HepG2 (cell line): ENCODE results near the gene SNAI3. TPM values are rescaled to one million over a fixed set of nuclear protein-coding genes. Genes with fewer than 3 reads are reported as not detected.

Experiments
- ATAD3A ChIP-seq: sonication (generic); formaldehyde crosslinking; IDR thresholded peaks from 2 replicates; pipeline ENCODE4 v1.4.0; 2020; ENCODE audit warnings: missing genetic modification reagents
- CCAR2 ChIP-seq: fragments of 200-400 bp; formaldehyde crosslinking; optimal IDR thresholded peaks from 2 replicates; pipeline ENCODE3; 2018; ENCODE audit warnings: low read depth, mild to moderate bottlenecking, low read length, moderate library complexity
- ELF4 ChIP-seq: sonication (generic); formaldehyde crosslinking; IDR thresholded peaks from 2 replicates; pipeline ENCODE4 v1.5.0; 2020; ENCODE audit warnings: missing genetic modification reagents, mild to moderate bottlenecking, moderate library complexity, borderline replicate concordance
- HOXA3 ChIP-seq: sonication (generic); formaldehyde crosslinking; IDR thresholded peaks from 2 replicates; pipeline ENCODE4 v1.5.0; 2020; ENCODE audit warnings: missing genetic modification reagents
- NFYB ChIP-seq: sonication (generic); formaldehyde crosslinking; IDR thresholded peaks from 2 replicates; pipeline ENCODE4 v1.4.0; 2020; ENCODE audit warnings: missing genetic modification reagents
- POLR2G ChIP-seq: fragments of 200-400 bp; formaldehyde crosslinking; IDR thresholded peaks from 2 replicates; pipeline ENCODE4 v1.6.1; 2018; ENCODE audit warnings: mild to moderate bottlenecking, low read depth, low read length, moderate library complexity
- PRPF4 ChIP-seq: fragments of 200-400 bp; formaldehyde crosslinking; IDR thresholded peaks from 2 replicates; pipeline ENCODE4 v1.6.1; 2016; ENCODE audit warnings: low read length, low read depth; ENCODE audit not compliant: poor library complexity, severe bottlenecking
- RBAK ChIP-seq: sonication (generic); formaldehyde crosslinking; IDR thresholded peaks from 2 replicates; pipeline ENCODE4 v1.5.1; 2020; ENCODE audit warnings: mild to moderate bottlenecking, missing genetic modification reagents
- SMC3 ChIP-seq: IDR thresholded peaks from 2 replicates; pipeline ENCODE4 v1.6.1; 2011; ENCODE audit warnings: low read length, improper control_type of control experiment
- TEAD3 ChIP-seq: optimal IDR thresholded peaks from 2 replicates; pipeline ENCODE3; 2016; ENCODE audit warnings: borderline replicate concordance
- ZNF225 ChIP-seq: sonication (generic); formaldehyde crosslinking; IDR thresholded peaks from 2 replicates; pipeline ENCODE4 v1.4.0; 2020; ENCODE audit warnings: mild to moderate bottlenecking, missing genetic modification reagents
- ZNF234 ChIP-seq: sonication (generic); formaldehyde crosslinking; conservative IDR thresholded peaks from 2 replicates; pipeline ENCODE4 v1.5.1; 2020; ENCODE audit warnings: mild to moderate bottlenecking, missing genetic modification reagents
- ZNF792 ChIP-seq: IDR thresholded peaks from 2 replicates; pipeline ENCODE4 v1.6.1; 2016
- ZNF883 ChIP-seq: sonication (generic); formaldehyde crosslinking; IDR thresholded peaks from 2 replicates; pipeline ENCODE4 v1.5.1; 2020; ENCODE audit warnings: mild to moderate bottlenecking, missing genetic modification reagents; ENCODE audit errors: not compliant biosample characterization
- polyA plus RNA-seq, 8 experiments: library from polyadenylated mRNA; depleted of rRNA in 3 of 8; stranded (reverse) in 7 of 8; unstranded in 1 of 8; fragments of >200 nt; fragmentation: Illumina TruSeq in 4 of 8; extraction: Trizol in 4 of 8; gene quantifications; 2 replicates each; pipeline versions ENCODE4 v1.2.1 to v1.2.3, GENCODE V29; 2011 to 2016; ENCODE audit warnings: low read depth in 4 of 8, missing spikeins in 1 of 8, mixed read lengths in 1 of 8; ENCODE audit not compliant: insufficient read depth in 1 of 8
- total RNA-seq, 5 experiments: library from RNA; depleted of rRNA; stranded (reverse); fragments of >200 nt; fragmentation: Illumina TruSeq; extraction: Trizol; gene quantifications; 2 replicates each; pipeline ENCODE4 v1.2.3, GENCODE V29; 2016; ENCODE audit warnings: low read depth in 1 of 5
- TF ChIP-seq, protein P1 (sequence below): sonication (generic); formaldehyde crosslinking; IDR thresholded peaks from 2 replicates; pipeline ENCODE4 v1.4.0; 2020; ENCODE audit warnings: mild to moderate bottlenecking, low read depth, missing genetic modification reagents
- TF ChIP-seq, protein P2 (sequence below): sonication (generic); formaldehyde crosslinking; IDR thresholded peaks from 2 replicates; pipeline ENCODE4 v1.5.1; 2020; ENCODE audit warnings: mild to moderate bottlenecking, moderate library complexity, missing genetic modification reagents
- TF ChIP-seq, protein P3 (sequence below): sonication (generic); formaldehyde crosslinking; IDR thresholded peaks from 2 replicates; pipeline ENCODE4 v1.9.0; 2021; ENCODE audit warnings: missing genetic modification reagents, borderline replicate concordance
- TF ChIP-seq, protein P4 (sequence below): sonication (generic); formaldehyde crosslinking; IDR thresholded peaks from 2 replicates; pipeline ENCODE4 v1.8.0; 2022; ENCODE audit warnings: low read depth, missing genetic modification reagents
- TF ChIP-seq, protein P5 (sequence below): sonication (generic); formaldehyde crosslinking; IDR thresholded peaks from 2 replicates; pipeline ENCODE4 v1.8.0; 2022; ENCODE audit warnings: mild to moderate bottlenecking, missing genetic modification reagents; ENCODE audit not compliant: insufficient replicate concordance
- TF ChIP-seq, protein P6 (sequence below): sonication (generic); formaldehyde crosslinking; IDR thresholded peaks from 2 replicates; pipeline ENCODE4 v1.5.1; 2020; ENCODE audit warnings: missing genetic modification reagents, mild to moderate bottlenecking, borderline replicate concordance

The SNAI3 gene
- total and polyA plus RNA-seq, 2 of the 13 experiments (the other 11 are each of a cell fraction or from before 2014, with no cell fraction given), result 0.09 to 0.18 TPM

DNA sequence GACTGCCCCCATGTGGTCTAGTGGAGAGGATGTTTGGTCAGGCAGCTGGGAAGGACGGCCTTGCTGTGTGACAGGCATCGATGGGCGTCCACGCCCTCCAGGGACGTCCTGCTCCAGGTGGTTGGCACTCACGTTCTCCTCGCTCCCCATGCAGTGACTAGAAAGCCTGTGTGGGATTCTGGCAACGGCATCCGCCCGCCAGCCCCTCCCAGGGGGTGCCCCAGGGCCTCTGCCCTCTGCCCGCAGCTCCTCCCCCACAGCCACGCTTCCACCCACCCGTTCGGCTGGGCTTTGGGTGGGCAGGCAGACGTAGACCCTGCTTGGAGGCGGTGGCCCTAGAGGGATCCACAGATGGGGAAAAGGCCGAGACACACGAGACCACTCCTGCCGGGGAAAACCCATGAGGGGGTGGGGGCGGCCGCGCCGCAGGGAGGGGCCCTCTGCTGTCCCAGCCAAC, 52.6 kb downstream of the SNAI3 start (continued):
- TF ChIP-seq, protein P1, sequence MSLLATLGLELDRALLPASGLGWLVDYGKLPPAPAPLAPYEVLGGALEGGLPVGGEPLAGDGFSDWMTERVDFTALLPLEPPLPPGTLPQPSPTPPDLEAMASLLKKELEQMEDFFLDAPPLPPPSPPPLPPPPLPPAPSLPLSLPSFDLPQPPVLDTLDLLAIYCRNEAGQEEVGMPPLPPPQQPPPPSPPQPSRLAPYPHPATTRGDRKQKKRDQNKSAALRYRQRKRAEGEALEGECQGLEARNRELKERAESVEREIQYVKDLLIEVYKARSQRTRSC (CRISPR knock-in tag), result 0 out of 2 replicates have a peak, but pooled peaks have one; percentile 32
- TF ChIP-seq POLR2G (0 out of 2 replicates have a peak, but pooled peaks have one; percentile 30), TEAD3 (CRISPR knock-in tag) (no peak), RBAK (CRISPR knock-in tag) (no peak), ELF4 (no peak), NFYB (CRISPR knock-in tag) (no peak), ZNF883 (CRISPR knock-in tag) (peak; percentile 9), PRPF4 (peak; percentile 15), ATAD3A (CRISPR knock-in tag) (no peak), ZNF234 (CRISPR knock-in tag) (no peak), CCAR2 (no peak), SMC3 (peak; percentile 44; the same call in 1 of the 2 replicates), ZNF225 (CRISPR knock-in tag) (no peak), HOXA3 (CRISPR knock-in tag) (no peak; the same call in 1 of the 2 replicates), ZNF792 (no peak)
- TF ChIP-seq, protein P2, sequence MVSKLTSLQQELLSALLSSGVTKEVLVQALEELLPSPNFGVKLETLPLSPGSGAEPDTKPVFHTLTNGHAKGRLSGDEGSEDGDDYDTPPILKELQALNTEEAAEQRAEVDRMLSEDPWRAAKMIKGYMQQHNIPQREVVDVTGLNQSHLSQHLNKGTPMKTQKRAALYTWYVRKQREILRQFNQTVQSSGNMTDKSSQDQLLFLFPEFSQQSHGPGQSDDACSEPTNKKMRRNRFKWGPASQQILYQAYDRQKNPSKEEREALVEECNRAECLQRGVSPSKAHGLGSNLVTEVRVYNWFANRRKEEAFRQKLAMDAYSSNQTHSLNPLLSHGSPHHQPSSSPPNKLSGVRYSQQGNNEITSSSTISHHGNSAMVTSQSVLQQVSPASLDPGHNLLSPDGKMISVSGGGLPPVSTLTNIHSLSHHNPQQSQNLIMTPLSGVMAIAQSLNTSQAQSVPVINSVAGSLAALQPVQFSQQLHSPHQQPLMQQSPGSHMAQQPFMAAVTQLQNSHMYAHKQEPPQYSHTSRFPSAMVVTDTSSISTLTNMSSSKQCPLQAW (CRISPR knock-in tag), result no peak
- TF ChIP-seq, protein P3, sequence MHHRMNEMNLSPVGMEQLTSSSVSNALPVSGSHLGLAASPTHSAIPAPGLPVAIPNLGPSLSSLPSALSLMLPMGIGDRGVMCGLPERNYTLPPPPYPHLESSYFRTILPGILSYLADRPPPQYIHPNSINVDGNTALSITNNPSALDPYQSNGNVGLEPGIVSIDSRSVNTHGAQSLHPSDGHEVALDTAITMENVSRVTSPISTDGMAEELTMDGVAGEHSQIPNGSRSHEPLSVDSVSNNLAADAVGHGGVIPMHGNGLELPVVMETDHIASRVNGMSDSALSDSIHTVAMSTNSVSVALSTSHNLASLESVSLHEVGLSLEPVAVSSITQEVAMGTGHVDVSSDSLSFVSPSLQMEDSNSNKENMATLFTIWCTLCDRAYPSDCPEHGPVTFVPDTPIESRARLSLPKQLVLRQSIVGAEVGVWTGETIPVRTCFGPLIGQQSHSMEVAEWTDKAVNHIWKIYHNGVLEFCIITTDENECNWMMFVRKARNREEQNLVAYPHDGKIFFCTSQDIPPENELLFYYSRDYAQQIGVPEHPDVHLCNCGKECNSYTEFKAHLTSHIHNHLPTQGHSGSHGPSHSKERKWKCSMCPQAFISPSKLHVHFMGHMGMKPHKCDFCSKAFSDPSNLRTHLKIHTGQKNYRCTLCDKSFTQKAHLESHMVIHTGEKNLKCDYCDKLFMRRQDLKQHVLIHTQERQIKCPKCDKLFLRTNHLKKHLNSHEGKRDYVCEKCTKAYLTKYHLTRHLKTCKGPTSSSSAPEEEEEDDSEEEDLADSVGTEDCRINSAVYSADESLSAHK, result no peak
- TF ChIP-seq, protein P4, sequence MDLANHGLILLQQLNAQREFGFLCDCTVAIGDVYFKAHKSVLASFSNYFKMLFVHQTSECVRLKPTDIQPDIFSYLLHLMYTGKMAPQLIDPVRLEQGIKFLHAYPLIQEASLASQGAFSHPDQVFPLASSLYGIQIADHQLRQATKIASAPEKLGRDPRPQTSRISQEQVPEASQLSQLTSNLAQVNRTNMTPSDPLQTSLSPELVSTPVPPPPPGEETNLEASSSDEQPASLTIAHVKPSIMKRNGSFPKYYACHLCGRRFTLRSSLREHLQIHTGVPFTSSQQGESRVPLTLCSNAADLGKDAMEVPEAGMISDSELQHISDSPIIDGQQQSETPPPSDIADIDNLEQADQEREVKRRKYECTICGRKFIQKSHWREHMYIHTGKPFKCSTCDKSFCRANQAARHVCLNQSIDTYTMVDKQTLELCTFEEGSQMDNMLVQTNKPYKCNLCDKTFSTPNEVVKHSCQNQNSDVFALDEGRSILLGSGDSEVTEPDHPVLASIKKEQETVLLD (CRISPR knock-in tag), result no peak
- TF ChIP-seq, protein P5, sequence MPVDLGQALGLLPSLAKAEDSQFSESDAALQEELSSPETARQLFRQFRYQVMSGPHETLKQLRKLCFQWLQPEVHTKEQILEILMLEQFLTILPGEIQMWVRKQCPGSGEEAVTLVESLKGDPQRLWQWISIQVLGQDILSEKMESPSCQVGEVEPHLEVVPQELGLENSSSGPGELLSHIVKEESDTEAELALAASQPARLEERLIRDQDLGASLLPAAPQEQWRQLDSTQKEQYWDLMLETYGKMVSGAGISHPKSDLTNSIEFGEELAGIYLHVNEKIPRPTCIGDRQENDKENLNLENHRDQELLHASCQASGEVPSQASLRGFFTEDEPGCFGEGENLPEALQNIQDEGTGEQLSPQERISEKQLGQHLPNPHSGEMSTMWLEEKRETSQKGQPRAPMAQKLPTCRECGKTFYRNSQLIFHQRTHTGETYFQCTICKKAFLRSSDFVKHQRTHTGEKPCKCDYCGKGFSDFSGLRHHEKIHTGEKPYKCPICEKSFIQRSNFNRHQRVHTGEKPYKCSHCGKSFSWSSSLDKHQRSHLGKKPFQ (CRISPR knock-in tag), result no peak
- TF ChIP-seq, protein P6, sequence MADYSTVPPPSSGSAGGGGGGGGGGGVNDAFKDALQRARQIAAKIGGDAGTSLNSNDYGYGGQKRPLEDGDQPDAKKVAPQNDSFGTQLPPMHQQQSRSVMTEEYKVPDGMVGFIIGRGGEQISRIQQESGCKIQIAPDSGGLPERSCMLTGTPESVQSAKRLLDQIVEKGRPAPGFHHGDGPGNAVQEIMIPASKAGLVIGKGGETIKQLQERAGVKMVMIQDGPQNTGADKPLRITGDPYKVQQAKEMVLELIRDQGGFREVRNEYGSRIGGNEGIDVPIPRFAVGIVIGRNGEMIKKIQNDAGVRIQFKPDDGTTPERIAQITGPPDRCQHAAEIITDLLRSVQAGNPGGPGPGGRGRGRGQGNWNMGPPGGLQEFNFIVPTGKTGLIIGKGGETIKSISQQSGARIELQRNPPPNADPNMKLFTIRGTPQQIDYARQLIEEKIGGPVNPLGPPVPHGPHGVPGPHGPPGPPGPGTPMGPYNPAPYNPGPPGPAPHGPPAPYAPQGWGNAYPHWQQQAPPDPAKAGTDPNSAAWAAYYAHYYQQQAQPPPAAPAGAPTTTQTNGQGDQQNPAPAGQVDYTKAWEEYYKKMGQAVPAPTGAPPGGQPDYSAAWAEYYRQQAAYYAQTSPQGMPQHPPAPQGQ, result no peak
